ENCODE measurements around the gene C17orf50.

GRCh38 chr17:35809855-35810461, 49.3 kb downstream of the C17orf50 start:
- TF ChIP-seq CTCF (IDR thresholded peaks at IDR 0.05 in 8 of 11, conservative IDR thresholded peaks at IDR 0.05 in 3 of 11): no peak
- TF ChIP-seq POLR2A (IDR thresholded peaks at IDR 0.05): no peak

Measured in spleen (tissue), 7 donors.